Neural cell (in vitro differentiated cells): ENCODE data around the gene COL25A1. TPM values are rescaled to one million over a fixed set of nuclear protein-coding genes. Genes with fewer than 3 reads are reported as not detected.

Source experiments
- H2AFZ ChIP-seq: fragments of 200-600, 300-800 bp; sonication (generic), shearing (Covaris generic); 2 replicates; pipeline ENCODE4 v1.6.0; 2014; ENCODE audit warnings: low read depth, mild to moderate bottlenecking, antibody characterized with exemption, low read length, moderate library complexity
- H3F3A ChIP-seq: fragments of 200-600 bp; shearing (Covaris generic); 2 replicates; pipeline ENCODE4 v1.6.1; 2016; ENCODE audit warnings: mild to moderate bottlenecking, moderate library complexity, mixed read lengths, antibody characterized with exemption, low read length; ENCODE audit not compliant: insufficient read depth, poor library complexity, severe bottlenecking
- H3K27ac ChIP-seq: fragments of 200-600, 300-800 bp; sonication (generic), shearing (Covaris generic); 2 replicates; pipeline ENCODE4 v1.5.1; 2014; ENCODE audit warnings: mild to moderate bottlenecking, low read length, moderate library complexity
- H3K27me3 ChIP-seq: fragments of 300-800, 200-600 bp; sonication (generic), shearing (Covaris generic); 2 replicates; pipeline ENCODE4 v1.6.0; 2014; ENCODE audit warnings: mild to moderate bottlenecking, low read depth, low read length, moderate library complexity; ENCODE audit not compliant: insufficient read depth
- H3K36me3 ChIP-seq: fragments of 300-800, 200-600 bp; sonication (generic), shearing (Covaris generic); 2 replicates; pipeline ENCODE4 v1.5.1; 2014; ENCODE audit warnings: mild to moderate bottlenecking, antibody characterized with exemption, low read length, moderate library complexity; ENCODE audit not compliant: insufficient read depth
- H3K4me2 ChIP-seq: fragments of 300-800, 200-600 bp; sonication (generic), shearing (Covaris generic); 2 replicates; pipeline ENCODE4 v1.6.0; 2014; ENCODE audit warnings: mild to moderate bottlenecking, low read length
- H3K4me3 ChIP-seq: fragments of 300-800, 200-600 bp; sonication (generic), shearing (Covaris generic); 2 replicates; pipeline ENCODE4 v1.5.1; 2014; ENCODE audit warnings: mild to moderate bottlenecking, low read length, moderate library complexity
- H3K79me2 ChIP-seq: fragments of 200-600 bp; shearing (Covaris generic); replicated peaks from 2 replicates; pipeline ENCODE4 v1.6.0; 2014; ENCODE audit warnings: mild to moderate bottlenecking, low read length, moderate library complexity; ENCODE audit not compliant: insufficient read depth
- H3K9ac ChIP-seq: fragments of 300-800, 200-600 bp; sonication (generic), shearing (Covaris generic); 2 replicates; pipeline ENCODE4 v1.6.1; 2016; ENCODE audit warnings: mild to moderate bottlenecking, low read length, mixed read lengths
- H3K9me2 ChIP-seq: fragments of 200-600 bp; shearing (Covaris generic); 2 replicates; pipeline ENCODE4 v1.6.1; 2016; ENCODE audit warnings: mild to moderate bottlenecking, low read length, mixed read lengths; ENCODE audit not compliant: insufficient read depth
- H3K9me3 ChIP-seq: fragments of 200-600, 300-800 bp; sonication (generic), shearing (Covaris generic); 2 replicates; pipeline ENCODE4 v1.6.1; 2016; ENCODE audit warnings: mild to moderate bottlenecking, mixed run types, low read length, moderate library complexity, mixed read lengths
- H4K20me1 ChIP-seq: fragments of 200-600 bp; shearing (Covaris generic); 2 replicates; pipeline ENCODE4 v1.6.1; 2016; ENCODE audit warnings: mild to moderate bottlenecking, mixed run types; ENCODE audit not compliant: insufficient read depth
- CTCF ChIP-seq: fragments of 450-650 bp; IDR thresholded peaks from 2 replicates; pipeline ENCODE4 v1.5.1; 2014; ENCODE audit warnings: antibody characterized with exemption, mild to moderate bottlenecking, moderate library complexity; ENCODE audit not compliant: poor library complexity, severe bottlenecking
- EP300 ChIP-seq: fragments of 450-650 bp; conservative IDR thresholded peaks from 2 replicates; pipeline ENCODE4 v1.6.1; 2014; ENCODE audit warnings: antibody characterized with exemption, mild to moderate bottlenecking, moderate library complexity; ENCODE audit not compliant: poor library complexity, severe bottlenecking
- EZH2 ChIP-seq: fragments of 200-600, 300-800 bp; shearing (Covaris generic), sonication (generic); IDR thresholded peaks from 2 replicates; pipeline ENCODE4 v1.6.1; 2014; ENCODE audit warnings: antibody characterized with exemption, low read length, borderline replicate concordance, mild to moderate bottlenecking; ENCODE audit not compliant: insufficient read depth, poor library complexity, severe bottlenecking
- MXI1 ChIP-seq: fragments of 450-650 bp; conservative IDR thresholded peaks from 2 replicates; pipeline ENCODE4 v1.6.1; 2014; ENCODE audit warnings: antibody characterized with exemption, mild to moderate bottlenecking; ENCODE audit not compliant: poor library complexity, severe bottlenecking
- POLR2AphosphoS5 ChIP-seq: IDR thresholded peaks from 2 replicates; pipeline ENCODE4 v1.6.1; 2012
- RAD21 ChIP-seq: fragments of 450-650 bp; conservative IDR thresholded peaks from 2 replicates; pipeline ENCODE4 v1.6.1; 2014; ENCODE audit warnings: antibody characterized with exemption, mild to moderate bottlenecking, moderate library complexity
- REST ChIP-seq: IDR thresholded peaks from 2 replicates; pipeline ENCODE4 v1.6.1; 2012; ENCODE audit warnings: borderline replicate concordance
- SMC3 ChIP-seq: fragments of 450-650 bp; conservative IDR thresholded peaks from 2 replicates; pipeline ENCODE4 v1.6.1; 2014; ENCODE audit warnings: antibody characterized with exemption, mild to moderate bottlenecking, moderate library complexity; ENCODE audit not compliant: poor library complexity
- TAF1 ChIP-seq: IDR thresholded peaks from 2 replicates; pipeline ENCODE4 v1.6.1; 2012; ENCODE audit warnings: low read depth
- polyA plus RNA-seq: library from polyadenylated mRNA; depleted of rRNA; stranded (reverse); fragments of >200 nt; gene quantifications from 2 replicates; pipeline ENCODE4 v1.2.3, GENCODE V29; 2014

Gene COL25A1
- polyA plus RNA-seq, 1 donor from 2014 or later, result 32.3 TPM

- H3K9me2 ChIP-seq, result no peaks in the 10 kb centered on the region
- TF ChIP-seq EZH2 (no peak), MXI1 (no peak), RAD21 (no peak), SMC3 (no peak), POLR2AphosphoS5 (no peak), CTCF (no peak)
- H3K4me3 ChIP-seq, result no peak overlapping the region
- H3K27ac ChIP-seq, result no peak overlapping the region
- H3K9me3 ChIP-seq, result no peaks in the 10 kb centered on the region
- no peaks in the 10 kb centered on the region for H3K27me3 ChIP-seq
- H2AFZ ChIP-seq, result no peak overlapping the region
- H3K4me2 ChIP-seq, result no peak overlapping the region
- H3K79me2 ChIP-seq, result no peaks in the 10 kb centered on the region
- H3K36me3 ChIP-seq, result no peaks in the 10 kb centered on the region
- no peaks in the 10 kb centered on the region for H4K20me1 ChIP-seq
- no peaks in the 10 kb centered on the region for H3F3A ChIP-seq
- H3K9ac ChIP-seq, result no peak overlapping the region
Observed at GRCh38 chr4:109195646-109196045, 106.8 kb downstream of the COL25A1 start.

- H3F3A ChIP-seq, result no peaks in the 10 kb centered on the region
- H3K9me3 ChIP-seq, result no peaks in the 10 kb centered on the region
- no peaks in the 10 kb centered on the region for H3K27me3 ChIP-seq
- H3K9me2 ChIP-seq, result no peaks in the 10 kb centered on the region
- no peak overlapping the region for H2AFZ ChIP-seq
- H3K27ac ChIP-seq, result no peak overlapping the region
- no peaks in the 10 kb centered on the region for H3K36me3 ChIP-seq
- H3K79me2 ChIP-seq, result no peaks in the 10 kb centered on the region
- H3K4me2 ChIP-seq, result no peak overlapping the region
- H4K20me1 ChIP-seq, result no peaks in the 10 kb centered on the region
- no peak overlapping the region for H3K4me3 ChIP-seq
- no peak overlapping the region for H3K9ac ChIP-seq
- no peak for TF ChIP-seq SMC3
- TF ChIP-seq EP300, result no peak
- TF ChIP-seq TAF1, result no peak
- TF ChIP-seq RAD21, result no peak
- TF ChIP-seq REST, result no peak
- TF ChIP-seq CTCF, result no peak
- no peak for TF ChIP-seq POLR2AphosphoS5
- no peak for TF ChIP-seq MXI1
- no peak for TF ChIP-seq EZH2
Observed at GRCh38 chr4:109191216-109191615, 111.2 kb downstream of the COL25A1 start.
